ENCODE results near the gene BAIAP2L1.

DNA sequence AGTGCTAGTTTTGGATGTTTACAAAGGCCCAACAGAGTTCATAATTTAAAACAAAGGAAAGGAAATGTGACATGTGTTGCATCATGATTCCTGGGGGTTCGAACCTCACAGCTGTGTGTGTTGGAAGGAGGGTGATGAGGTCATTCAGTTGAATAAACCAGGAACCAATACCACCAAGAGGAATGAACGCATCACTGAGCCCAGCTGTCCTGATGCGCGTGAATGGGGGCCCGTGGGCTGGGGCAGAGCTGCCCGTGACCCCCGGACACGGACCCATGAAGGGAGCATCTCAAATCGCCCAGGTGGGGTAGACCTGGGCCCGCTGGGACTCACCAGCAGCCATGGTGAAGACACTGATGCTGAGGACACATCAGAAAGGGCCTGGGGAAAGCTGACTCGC, 86.4 kb downstream of the BAIAP2L1 start:
- TF ChIP-seq CTCF (conservative IDR thresholded peaks at IDR 0.05 in 1 of 2, IDR thresholded peaks at IDR 0.05 in 1 of 2; ENCODE audit: low read depth in 1 of 2, low read length in 2 of 2) (no peak), EZH2 (IDR thresholded peaks at IDR 0.05; ENCODE audit: low read length, missing control alignments) (no peak)
